Tibial nerve (tissue), 4 donors: ENCODE data around the gene POLA2.

Experiments
- CTCF ChIP-seq, 5 experiments: fragments of 200-600 bp in 3 of 5; fragments of 450-650 bp in 2 of 5; sonication (generic) in 3 of 5; IDR thresholded peaks; one replicate each; pipeline ENCODE4 v1.5.1; 2016 to 2019; ENCODE audit warnings: antibody characterized with exemption in 5 of 5, mild to moderate bottlenecking in 3 of 5, moderate library complexity in 2 of 5
- EP300 ChIP-seq, 2 donors: sonication (generic); formaldehyde crosslinking; IDR thresholded peaks; one replicate each; pipeline ENCODE4 v1.6.1; 2017; ENCODE audit warnings: antibody characterized with exemption in 2 of 2, mild to moderate bottlenecking in 1 of 2
- POLR2A ChIP-seq, 2 donors: fragments of 450-650 bp; IDR thresholded peaks; one replicate each; pipeline ENCODE4 v1.6.1; 2017; ENCODE audit warnings: antibody characterized with exemption in 2 of 2, mild to moderate bottlenecking in 2 of 2, moderate library complexity in 2 of 2

DNA sequence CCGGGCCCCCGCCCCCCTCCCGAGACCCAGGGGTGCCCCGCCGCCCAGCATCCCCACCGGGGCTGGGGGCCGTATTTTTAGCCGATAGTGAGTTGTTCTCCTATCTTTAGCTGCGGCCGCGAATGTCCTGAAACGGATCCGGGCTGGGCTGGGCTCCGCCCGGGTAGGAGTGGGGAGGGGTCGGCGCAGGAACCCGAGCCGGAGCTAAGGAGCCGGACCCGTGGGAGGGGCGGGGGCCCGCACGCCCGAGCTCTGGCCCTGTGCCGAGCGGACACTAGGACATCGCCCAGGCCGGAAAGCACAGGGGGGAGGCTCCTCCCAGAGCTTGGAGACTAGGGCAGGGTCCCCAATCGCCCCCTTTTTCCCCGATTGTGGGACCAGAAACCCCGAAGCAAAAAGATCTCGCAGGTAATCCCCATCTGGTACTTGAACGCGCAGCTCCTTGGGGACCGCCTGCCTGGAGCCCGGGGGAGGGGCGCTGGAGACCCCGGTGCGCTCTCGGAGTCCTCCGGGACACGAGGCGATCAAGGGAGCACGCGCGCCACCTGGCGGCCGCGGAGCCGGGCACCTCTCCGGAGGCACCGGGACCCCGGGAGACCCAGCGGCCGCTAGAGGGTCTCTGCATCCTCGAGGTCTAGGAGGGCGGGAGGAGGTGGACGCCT lies 53.6 kb downstream of the POLA2 start:
- no peak for TF ChIP-seq POLR2A (IDR thresholded peaks at IDR 0.05)
- peak; percentile 90 to 99 (median 97) for TF ChIP-seq CTCF (IDR thresholded peaks at IDR 0.05)
- TF ChIP-seq EP300 (IDR thresholded peaks at IDR 0.05), result peak in 1 of 2 donors; percentile 34
